ENCODE measurements around the gene PPP2CA.
"Not testable (repeated sequence)": the region's sequence is repeated elsewhere in the genome, so short reads cannot be mapped to it uniquely, and the experiment has no call there.

The PPP2CA gene

DNA sequence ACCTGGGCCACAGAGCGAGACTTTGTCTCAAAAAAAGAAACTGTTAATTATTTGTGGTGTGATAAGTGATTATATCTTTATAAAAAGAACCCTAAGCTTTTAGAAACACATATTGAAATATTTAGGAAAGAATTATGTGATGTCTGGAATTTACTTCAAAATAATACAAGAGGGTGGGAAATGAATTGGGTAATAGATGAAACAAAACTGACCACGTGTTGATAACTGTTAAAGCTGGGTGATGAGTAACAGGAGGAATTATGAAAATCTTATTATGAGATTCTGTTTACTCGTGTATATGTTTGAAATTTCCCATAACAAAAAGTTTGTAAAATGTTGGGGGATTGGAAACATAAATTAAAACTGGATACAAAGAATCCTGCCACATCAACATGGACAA is 33.0 kb upstream of the PPP2CA start:
- Histone ChIP-seq H3K27me3 (no peaks in the 10 kb centered on the region), H3K9ac (no peak overlapping the region), H3K27ac (no peak overlapping the region), H3K4me2 (no peak overlapping the region), H3K36me3 (peaks cover 0 to 4% (median 0%) of the 10 kb centered on the region in 11 experiments; a peak in 1 of 22 replicates), H3K4me1 (no peaks in the 10 kb centered on the region), H3K9me3 (replicated peaks in 1 of 11) (peaks cover 28 to 33% (median 29%) of the 10 kb centered on the region in 11 experiments), H3K4me3 (no peak overlapping the region), H4K20me1 (no peaks in the 10 kb centered on the region)
- no peak for TF ChIP-seq Cebpa-rat (IDR thresholded peaks at IDR 0.05)

DNA sequence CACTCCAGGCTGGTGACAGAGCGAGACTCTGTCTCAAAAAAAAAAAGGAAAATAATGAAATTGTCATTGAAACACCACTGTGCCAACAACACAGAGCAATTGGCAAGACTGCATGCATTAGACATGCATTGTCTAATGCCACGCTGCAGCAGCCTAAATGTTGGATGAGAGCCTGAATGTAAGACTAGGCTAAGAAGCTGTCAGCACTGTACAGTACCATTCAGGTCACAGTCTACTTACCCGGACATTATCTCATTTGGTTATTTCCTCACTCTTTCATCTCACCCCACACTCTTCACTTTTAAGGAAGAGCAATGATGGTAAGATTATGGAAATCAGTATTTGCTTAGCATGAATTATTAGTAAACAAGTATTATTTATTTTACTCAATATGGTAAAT is 31.3 kb upstream of the PPP2CA start:
- Histone ChIP-seq H3K9me3 (replicated peaks in 1 of 11) (peaks cover 11 to 16% (median 12%) of the 10 kb centered on the region in 11 experiments), H3K36me3 (no peaks in the 10 kb centered on the region), H3K4me2 (no peak overlapping the region), H3K4me1 (no peaks in the 10 kb centered on the region), H3K9ac (no peak overlapping the region), H4K20me1 (no peaks in the 10 kb centered on the region), H3K27ac (no peak overlapping the region), H3K4me3 (no peak overlapping the region), H3K27me3 (no peaks in the 10 kb centered on the region)
- no peak for TF ChIP-seq Cebpa-rat (IDR thresholded peaks at IDR 0.05)

DNA sequence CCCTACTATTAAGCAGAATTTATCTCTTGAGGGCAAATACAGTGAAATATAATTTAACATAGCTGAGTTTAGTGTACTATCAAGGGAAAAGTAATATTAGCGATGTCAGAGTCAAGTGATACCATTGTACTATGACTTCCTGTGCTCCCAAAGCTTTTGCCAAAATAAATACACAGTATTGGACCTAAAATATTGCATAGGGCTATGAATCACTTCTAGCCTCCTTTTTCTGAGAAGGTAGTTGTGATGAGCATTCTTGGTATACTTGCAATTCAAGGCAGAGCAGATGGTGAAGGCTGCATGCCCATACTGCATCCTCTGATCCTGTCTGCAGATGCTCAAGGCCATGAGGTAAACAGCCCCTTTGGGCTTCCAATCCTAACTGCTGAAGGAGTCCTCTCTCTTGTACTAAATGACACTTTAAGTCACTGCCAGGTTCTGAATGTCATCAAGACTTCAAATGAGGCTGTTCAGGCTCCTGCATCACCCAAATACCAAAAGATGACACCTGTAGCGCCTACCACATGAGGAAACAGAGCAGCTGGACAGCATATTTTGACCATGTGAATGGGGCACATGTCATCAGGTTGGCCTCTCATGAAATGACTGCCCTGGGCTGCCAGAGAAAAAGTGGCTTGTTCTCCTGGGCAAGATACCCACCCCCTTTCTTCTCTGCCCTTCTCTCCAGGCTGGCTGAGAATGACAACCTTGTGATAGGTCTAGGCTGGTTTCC is 29.7 kb upstream of the PPP2CA start:
- H3K9ac ChIP-seq = no peak overlapping the region
- H3K4me3 ChIP-seq = no peak overlapping the region
- H3K27me3 ChIP-seq = no peaks in the 10 kb centered on the region
- H3K4me1 ChIP-seq = peaks cover 0 to 2% (median 0%) of the 10 kb centered on the region in 10 experiments; a peak in 3 of 20 replicates
- H4K20me1 ChIP-seq = no peaks in the 10 kb centered on the region
- no peak overlapping the region for H3K27ac ChIP-seq
- H3K4me2 ChIP-seq = no peak overlapping the region
- TF ChIP-seq Cebpa-rat (IDR thresholded peaks at IDR 0.05) = no peak
- peaks cover 0 to 3% (median 0%) of the 10 kb centered on the region in 11 experiments; a peak in 3 of 22 replicates for H3K9me3 ChIP-seq (replicated peaks in 1 of 11)
- no peaks in the 10 kb centered on the region for H3K36me3 ChIP-seq

DNA sequence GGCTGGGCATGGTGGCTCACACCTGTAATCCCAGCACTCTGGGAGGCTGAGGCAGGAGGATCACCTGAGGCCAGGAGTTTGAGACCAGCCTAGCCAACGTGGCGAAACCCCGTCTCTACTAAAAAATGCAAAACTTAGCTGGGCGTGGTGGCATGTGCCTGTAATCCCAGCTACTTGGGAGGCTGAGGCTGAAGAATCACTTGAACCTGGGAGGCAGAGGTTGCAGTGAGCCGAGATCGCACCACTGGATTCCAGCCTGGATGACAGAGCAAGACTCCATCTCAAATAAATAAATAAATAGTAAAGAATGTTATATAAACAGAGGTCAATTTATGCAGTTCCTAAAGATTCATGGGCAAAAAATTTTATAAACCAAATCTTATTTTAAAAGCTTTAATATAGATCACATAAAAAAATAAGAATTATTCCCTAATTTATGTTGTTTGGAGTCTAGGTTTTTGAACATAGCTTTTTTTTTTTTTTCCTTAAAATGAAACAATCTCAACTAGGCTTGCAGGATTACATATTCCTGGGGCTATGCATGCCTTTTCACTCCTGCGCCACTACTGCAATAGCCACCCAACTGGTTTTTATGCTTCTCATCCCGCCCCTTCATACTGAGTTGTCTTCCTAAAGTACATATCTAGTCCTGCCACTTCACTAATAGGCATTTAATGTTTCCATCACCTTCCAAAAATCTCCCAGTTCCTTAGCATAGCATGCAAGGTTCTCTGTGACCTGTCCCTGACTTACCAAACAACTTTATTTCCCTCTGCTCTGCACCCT is 27.7 kb upstream of the PPP2CA start:
- not testable (repeated sequence) for H4K20me1 ChIP-seq; H3K27me3 ChIP-seq; H3K4me3 ChIP-seq; H3K4me2 ChIP-seq; H3K36me3 ChIP-seq; H3K9ac ChIP-seq; H3K27ac ChIP-seq; H3K9me3 ChIP-seq (replicated peaks in 1 of 11)
- H3K4me1 ChIP-seq = peaks cover 0 to 22% (median 9%) of the 10 kb centered on the region in 10 experiments; a peak in 11 of 20 replicates

DNA sequence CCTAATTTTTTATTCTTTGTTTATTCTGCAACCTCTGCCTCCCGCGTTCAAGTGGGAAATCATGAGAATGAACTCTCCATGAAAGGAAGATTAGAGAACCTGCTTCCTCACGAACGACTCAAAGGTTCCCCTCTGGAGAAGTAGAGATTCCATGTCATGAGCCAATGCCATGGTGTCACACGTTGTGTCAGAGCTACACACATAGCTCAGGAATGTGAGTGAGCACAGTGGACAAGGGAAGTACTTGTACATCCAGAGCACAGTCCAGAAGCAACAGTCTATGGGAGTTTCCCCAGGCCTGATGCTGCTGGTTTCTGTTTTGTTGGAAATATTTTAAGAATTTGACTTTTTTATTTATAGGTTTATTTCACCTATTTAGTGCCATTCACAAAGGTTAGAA is 26.8 kb upstream of the PPP2CA start:
- no peaks in the 10 kb centered on the region for H3K9me3 ChIP-seq (replicated peaks in 1 of 11)
- no peaks in the 10 kb centered on the region for H4K20me1 ChIP-seq
- H3K4me2 ChIP-seq = no peak overlapping the region
- TF ChIP-seq Cebpa-rat (IDR thresholded peaks at IDR 0.05) = no peak
- no peaks in the 10 kb centered on the region for H3K27me3 ChIP-seq
- no peaks in the 10 kb centered on the region for H3K36me3 ChIP-seq
- H3K4me1 ChIP-seq = peaks cover 0 to 31% (median 9%) of the 10 kb centered on the region in 10 experiments; a peak in 11 of 20 replicates
- H3K4me3 ChIP-seq = no peak overlapping the region
- no peak overlapping the region for H3K9ac ChIP-seq
- H3K27ac ChIP-seq = no peak overlapping the region

DNA sequence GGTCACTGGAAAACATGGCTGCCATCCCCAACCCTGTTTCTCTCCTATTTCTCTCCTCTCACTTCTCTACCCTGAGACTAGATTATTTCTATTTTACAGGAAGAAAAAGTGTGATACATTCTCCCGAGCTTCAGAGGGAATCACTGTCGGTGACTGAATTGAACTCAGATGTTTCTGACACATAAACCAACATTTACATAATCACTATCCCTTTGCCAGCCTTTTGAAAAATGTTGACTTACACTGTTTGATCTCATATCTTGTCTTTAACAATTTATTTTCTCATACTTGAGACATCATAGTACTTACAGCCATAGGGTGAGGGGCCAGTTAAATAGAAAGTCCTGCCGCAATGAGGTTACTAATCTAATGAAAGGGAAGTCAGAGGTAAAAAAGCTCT is 25.1 kb upstream of the PPP2CA start:
- Histone ChIP-seq H3K27me3 (no peaks in the 10 kb centered on the region), H3K9ac (no peak overlapping the region), H3K27ac (no peak overlapping the region), H3K4me1 (peaks cover 0 to 41% (median 9%) of the 10 kb centered on the region in 10 experiments; a peak in 11 of 20 replicates), H3K4me2 (no peak overlapping the region), H3K9me3 (replicated peaks in 1 of 11) (no peaks in the 10 kb centered on the region), H4K20me1 (no peaks in the 10 kb centered on the region), H3K36me3 (no peaks in the 10 kb centered on the region), H3K4me3 (no peak overlapping the region)
- no peak for TF ChIP-seq Cebpa-rat (IDR thresholded peaks at IDR 0.05)

DNA sequence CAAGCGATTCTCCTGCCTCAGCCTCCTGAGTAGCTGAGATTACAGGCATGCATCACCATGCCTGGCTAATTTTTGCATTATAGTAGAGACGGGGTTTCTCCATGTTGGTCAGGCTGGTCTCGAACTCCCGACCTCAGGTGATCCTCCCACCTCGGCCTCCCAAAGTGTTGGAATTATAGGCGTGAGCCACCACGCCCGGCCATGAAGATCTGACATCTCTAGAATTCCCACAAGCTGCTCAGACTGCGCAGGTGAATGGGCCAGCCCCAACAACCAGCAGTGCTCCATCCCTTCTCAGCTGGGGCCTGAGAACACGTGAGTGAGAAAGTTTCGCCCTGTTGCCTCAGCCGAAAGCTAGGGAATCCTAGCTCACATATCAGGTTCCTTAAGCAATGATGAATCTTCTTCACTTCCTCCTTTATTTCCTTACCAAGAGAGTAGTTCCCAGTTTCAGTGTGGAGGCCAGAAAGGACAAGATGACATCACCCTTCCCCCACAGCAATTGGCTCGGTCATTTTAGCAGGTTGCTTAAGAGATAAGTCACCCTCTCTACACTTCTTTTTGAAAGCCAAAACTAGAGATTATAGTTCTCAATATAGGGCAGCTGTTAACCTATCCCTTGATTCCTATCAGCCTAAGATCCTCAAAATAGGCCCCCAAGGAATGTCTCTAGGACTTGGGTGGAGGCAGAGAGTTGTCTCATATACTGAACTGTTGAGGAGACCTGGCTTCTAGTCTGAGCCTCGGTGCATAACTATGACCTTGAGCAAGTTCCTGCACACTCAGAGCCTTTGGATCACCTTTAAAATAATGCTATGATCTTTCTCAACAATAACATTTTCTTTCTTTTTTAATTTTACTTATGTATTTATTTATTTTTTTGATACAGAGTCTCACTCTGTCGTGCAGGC is 23.9 kb upstream of the PPP2CA start:
- no peaks in the 10 kb centered on the region for H3K36me3 ChIP-seq
- peak overlapping the region in 6 of 11 experiments; percentile 16 to 76 (median 58); a peak in 10 of 22 replicates for H3K4me2 ChIP-seq
- no peak overlapping the region for H3K9ac ChIP-seq
- peak overlapping the region in 5 of 11 experiments; percentile 27 to 64 (median 51); a peak in 7 of 22 replicates for H3K27ac ChIP-seq
- peaks cover 0 to 41% (median 9%) of the 10 kb centered on the region in 10 experiments; a peak in 11 of 20 replicates for H3K4me1 ChIP-seq
- H3K9me3 ChIP-seq (replicated peaks in 1 of 11) = no peaks in the 10 kb centered on the region
- H3K4me3 ChIP-seq = no peak overlapping the region
- 0 out of 22 replicates have a peak, but pooled peaks of 2 of the 11 experiments have one; percentile 12 to 30 for TF ChIP-seq Cebpa-rat (IDR thresholded peaks at IDR 0.05)
- no peaks in the 10 kb centered on the region for H4K20me1 ChIP-seq
- H3K27me3 ChIP-seq = no peaks in the 10 kb centered on the region

DNA sequence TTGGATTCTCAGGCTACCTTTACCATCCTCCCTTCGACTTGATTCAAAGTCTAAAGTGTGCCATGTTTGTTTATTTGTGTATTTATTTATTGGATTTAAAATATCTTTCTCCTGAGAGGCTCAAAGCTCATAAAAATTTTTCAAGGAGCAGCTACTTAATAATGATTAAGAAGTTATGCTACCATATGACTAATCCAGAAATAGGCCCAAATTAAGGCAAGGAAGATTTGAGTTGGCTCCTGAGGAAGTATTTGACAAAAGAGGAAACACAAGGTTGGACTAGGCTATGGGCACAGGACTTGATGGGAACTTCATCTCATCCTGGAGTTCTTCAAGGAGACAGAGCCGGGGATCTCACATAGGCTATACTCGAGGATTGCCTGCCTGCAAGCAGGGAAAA is 22.4 kb upstream of the PPP2CA start:
- Histone ChIP-seq H3K36me3 (no peaks in the 10 kb centered on the region), H3K27me3 (no peaks in the 10 kb centered on the region), H3K4me2 (peak overlapping the region in 4 of 11 experiments; percentile 12 to 76 (median 40); a peak in 5 of 22 replicates), H3K4me3 (no peak overlapping the region), H4K20me1 (no peaks in the 10 kb centered on the region), H3K9ac (no peak overlapping the region), H3K27ac (no peak overlapping the region), H3K9me3 (replicated peaks in 1 of 11) (no peaks in the 10 kb centered on the region), H3K4me1 (peaks cover 0 to 41% (median 9%) of the 10 kb centered on the region in 10 experiments; a peak in 11 of 20 replicates)
- TF ChIP-seq Cebpa-rat (IDR thresholded peaks at IDR 0.05) = no peak

All from BLaER1 treated with 17β-estradiol and CSF1 and Interleukin-3, amounts not matched to agents 10 nM and 100 nM (cell line).